MCF 10A (cell line): Measurements from ENCODE around the gene IFNA10. TPM values are rescaled to one million over a fixed set of nuclear protein-coding genes. Genes with fewer than 3 reads are reported as not detected.
"Not testable (repeated sequence)": the region's sequence is repeated elsewhere in the genome, so short reads cannot be mapped to it uniquely, and the experiment has no call there.

Source experiments
- BruUV-seq: library from RNA; stranded (reverse); fragments of 400-500 nt; replicated peaks from 2 replicates; lab custom pipeline; 2021; lab: Mats Ljungman, UMichigan
- CTCF ChIA-PET: fragments of 300-600 bp; sonication (Branson Sonifier 250); formaldehyde crosslinking; extraction: SDS; loops from one replicate; lab custom pipeline; 2021; ENCODE audit warnings: antibody characterized with exemption, inconsistent platforms; lab: Yijun Ruan, JAX
- POLR2A ChIA-PET: fragments of 300-600, 350-650 bp; sonication (Branson Sonifier 250); formaldehyde crosslinking; extraction: SDS; loops from one replicate; lab custom pipeline; 2020; ENCODE audit warnings: antibody characterized with exemption, inconsistent platforms; lab: Yijun Ruan, JAX
- DNase-seq: peaks from one replicate; pipeline ENCODE4 v3.0.0-alpha.2; 2018; ENCODE audit not compliant: unreplicated experiment
- H3K27ac Mint-ChIP-seq: one replicate; pipeline ENCODE4 v1.8.0; 2022; ENCODE audit warnings: mild to moderate bottlenecking, low read depth, mixed read lengths; ENCODE audit not compliant: unreplicated experiment
- H3K27me3 Mint-ChIP-seq: one replicate; pipeline ENCODE4 v1.8.0; 2022; ENCODE audit warnings: mixed read lengths; ENCODE audit not compliant: insufficient read depth, unreplicated experiment
- H3K36me3 Mint-ChIP-seq: one replicate; pipeline ENCODE4 v1.8.0; 2022; ENCODE audit warnings: mild to moderate bottlenecking, moderate library complexity, mixed read lengths; ENCODE audit not compliant: insufficient read depth, unreplicated experiment
- H3K4me1 Mint-ChIP-seq: one replicate; pipeline ENCODE4 v1.8.0; 2022; ENCODE audit warnings: mixed read lengths; ENCODE audit not compliant: insufficient read depth, unreplicated experiment
- H3K4me3 Mint-ChIP-seq: one replicate; pipeline ENCODE4 v1.8.0; 2022; ENCODE audit warnings: mild to moderate bottlenecking, moderate library complexity, mixed read lengths; ENCODE audit not compliant: unreplicated experiment
- H3K9me3 Mint-ChIP-seq: one replicate; pipeline ENCODE4 v1.8.0; 2022; ENCODE audit warnings: mixed read lengths; ENCODE audit not compliant: unreplicated experiment
- intact Hi-C: fragments of 100-400 bp; cut with micrococcal nuclease; formaldehyde crosslinking; loops from 2 replicates; pipeline ENCODE4 v1.14.1; 2022
- total RNA-seq: library from RNA; stranded (reverse); gene quantifications from 2 replicates; pipeline ENCODE4 v1.2.3, GENCODE V29; 2022
- TF ChIP-seq, protein P1 (sequence below): fragments of 200-600 bp; IDR thresholded peaks from one replicate; pipeline ENCODE4 v1.8.0; 2022; ENCODE audit warnings: antibody characterized with exemption, mild to moderate bottlenecking; ENCODE audit not compliant: unreplicated experiment

Gene IFNA10
- total RNA-seq, 1 experiment from 2014 or later, result not detected

DNA sequence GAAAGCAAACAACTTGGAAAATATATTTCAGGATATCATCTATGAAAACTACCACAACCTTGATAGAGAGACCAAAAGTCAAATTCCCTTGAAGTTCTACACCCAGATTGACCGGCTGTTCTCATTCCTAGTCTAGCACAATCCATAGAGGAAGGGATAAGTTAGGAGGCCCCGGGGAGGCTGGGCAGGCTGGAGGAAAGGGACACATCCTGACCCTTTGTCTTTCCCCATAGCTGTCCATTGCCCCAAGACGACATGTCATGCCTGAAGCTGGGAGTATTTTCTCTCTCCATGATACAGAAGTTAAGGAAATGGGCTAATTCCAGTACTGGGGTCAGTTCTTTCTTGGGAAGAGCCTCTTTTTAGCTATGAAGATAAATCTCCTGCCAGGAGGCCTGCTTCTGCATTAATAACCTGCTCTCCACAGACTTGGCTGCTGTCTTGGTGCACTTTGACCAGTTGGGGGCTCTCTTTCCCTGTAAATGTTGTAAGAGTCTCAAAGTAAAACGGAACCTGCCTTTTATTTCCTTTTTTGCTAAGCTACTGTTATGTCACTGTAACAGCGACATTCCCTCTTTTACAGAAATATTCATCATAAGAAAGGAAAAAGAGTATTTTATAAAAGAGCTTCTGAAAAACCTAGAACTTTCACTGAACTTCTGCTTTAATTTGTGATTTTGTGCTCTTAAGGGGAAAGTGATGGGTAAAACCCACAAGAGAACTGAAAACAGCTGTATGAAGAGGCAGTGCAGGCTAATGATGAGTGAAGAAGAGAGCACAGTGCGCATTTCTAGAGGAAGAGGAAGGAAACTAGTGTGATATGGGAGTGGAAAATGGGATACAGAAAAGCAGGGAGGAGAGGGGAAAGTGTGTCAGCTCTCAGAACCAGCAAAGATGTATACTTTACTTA, 11.8 kb downstream of the IFNA10 start:
- CTCF ChIA-PET, result interaction anchor here (0.6 to 1.3 kb wide), 9 partner anchors 12 to 1941 kb away, joined by 3 to 6 read pairs (median 3); no protein-coding TSS in a partner anchor
- BruUV-seq, H3K4me1 Mint-ChIP-seq, H3K36me3 Mint-ChIP-seq, intact Hi-C loops, H3K27ac Mint-ChIP-seq, H3K4me3 Mint-ChIP-seq, H3K9me3 Mint-ChIP-seq, H3K27me3 Mint-ChIP-seq, POLR2A ChIA-PET: not testable (repeated sequence)
- peak; percentile 18 for DNase-seq
- TF ChIP-seq, protein P1, sequence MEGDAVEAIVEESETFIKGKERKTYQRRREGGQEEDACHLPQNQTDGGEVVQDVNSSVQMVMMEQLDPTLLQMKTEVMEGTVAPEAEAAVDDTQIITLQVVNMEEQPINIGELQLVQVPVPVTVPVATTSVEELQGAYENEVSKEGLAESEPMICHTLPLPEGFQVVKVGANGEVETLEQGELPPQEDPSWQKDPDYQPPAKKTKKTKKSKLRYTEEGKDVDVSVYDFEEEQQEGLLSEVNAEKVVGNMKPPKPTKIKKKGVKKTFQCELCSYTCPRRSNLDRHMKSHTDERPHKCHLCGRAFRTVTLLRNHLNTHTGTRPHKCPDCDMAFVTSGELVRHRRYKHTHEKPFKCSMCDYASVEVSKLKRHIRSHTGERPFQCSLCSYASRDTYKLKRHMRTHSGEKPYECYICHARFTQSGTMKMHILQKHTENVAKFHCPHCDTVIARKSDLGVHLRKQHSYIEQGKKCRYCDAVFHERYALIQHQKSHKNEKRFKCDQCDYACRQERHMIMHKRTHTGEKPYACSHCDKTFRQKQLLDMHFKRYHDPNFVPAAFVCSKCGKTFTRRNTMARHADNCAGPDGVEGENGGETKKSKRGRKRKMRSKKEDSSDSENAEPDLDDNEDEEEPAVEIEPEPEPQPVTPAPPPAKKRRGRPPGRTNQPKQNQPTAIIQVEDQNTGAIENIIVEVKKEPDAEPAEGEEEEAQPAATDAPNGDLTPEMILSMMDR, result peak; percentile 40

DNA sequence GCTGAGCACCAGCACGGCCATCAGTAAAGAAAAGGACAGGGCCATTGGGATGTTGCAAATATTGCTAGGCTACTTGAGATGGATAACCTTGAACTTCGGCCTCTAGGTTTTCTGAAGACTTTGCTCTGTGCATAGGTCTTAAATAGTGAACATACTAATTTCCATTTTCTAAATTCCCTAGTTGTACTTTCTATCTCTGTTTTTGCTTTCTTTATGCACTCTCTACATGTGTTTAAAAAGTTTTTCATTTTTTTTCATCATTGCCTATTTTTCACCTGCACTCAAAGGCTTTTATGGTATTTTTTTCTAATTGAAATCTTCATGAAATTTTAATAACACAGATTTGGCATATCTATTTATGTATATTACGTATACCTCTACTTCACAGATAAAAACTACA, 19.5 kb downstream of the IFNA10 start, which contains the start of gene IFNA4:
Gene IFNA4, minus strand, starts transcription at position 101 of the 400 bp plus-strand sequence. Its CDS starts 56 bp downstream, at position 45.
- POLR2A ChIA-PET, result not testable (repeated sequence)
- H3K27me3 Mint-ChIP-seq, result peaks cover 41% of the 10 kb centered on the region

DNA sequence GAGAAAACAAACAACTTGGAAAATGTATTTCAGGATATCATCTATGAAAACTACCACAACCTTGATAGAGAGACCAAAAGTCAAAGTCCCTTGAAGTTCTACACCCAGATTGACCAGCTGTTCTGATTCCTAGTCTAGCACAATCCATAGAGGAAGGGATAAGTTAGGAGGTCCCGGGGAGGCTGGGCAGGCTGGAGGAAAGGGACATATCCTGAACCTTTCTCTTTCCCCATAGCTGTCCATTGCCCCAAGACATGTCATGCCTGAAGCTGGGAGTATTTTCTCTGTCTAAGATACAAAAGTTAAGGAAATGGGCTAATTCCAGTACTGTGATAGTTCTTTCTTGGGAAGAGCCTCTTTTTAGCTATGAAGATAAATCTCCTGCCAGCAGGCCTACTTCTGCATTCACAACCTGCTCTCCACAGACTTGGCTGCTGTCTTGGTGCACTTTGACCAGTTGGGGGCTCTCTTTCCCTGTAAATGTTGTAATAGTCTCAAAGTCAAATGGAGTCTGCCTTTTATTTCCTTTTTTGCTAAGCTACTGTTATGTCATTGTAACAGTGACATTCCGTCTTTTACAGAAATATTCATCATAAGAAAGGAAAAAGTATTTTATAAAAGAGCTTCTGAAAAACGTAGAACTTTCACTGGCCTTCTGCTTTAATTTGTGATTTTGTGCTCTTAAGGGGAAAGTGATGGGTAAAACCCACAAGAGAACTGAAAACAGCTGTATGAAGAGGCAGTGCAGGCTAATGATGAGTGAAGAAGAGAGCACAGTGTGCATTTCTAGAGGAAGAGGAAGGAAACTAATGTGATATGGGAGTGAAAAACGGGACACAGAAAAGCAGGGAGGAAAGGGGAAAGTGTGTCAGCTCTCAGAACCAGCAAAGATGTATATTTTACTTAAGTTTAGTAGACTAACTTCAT, 23.9 kb downstream of the IFNA10 start:
- CTCF ChIA-PET, result interaction anchor here (0.5 to 1.7 kb wide), 8 partner anchors 8 to 1424 kb away, joined by 3 to 6 read pairs (median 3); no protein-coding TSS in a partner anchor
- H3K4me1 Mint-ChIP-seq, H3K9me3 Mint-ChIP-seq, intact Hi-C loops, H3K4me3 Mint-ChIP-seq, H3K27ac Mint-ChIP-seq, BruUV-seq, H3K36me3 Mint-ChIP-seq: not testable (repeated sequence)
- H3K27me3 Mint-ChIP-seq, result peaks cover 29% of the 10 kb centered on the region
- peak; percentile 11 for DNase-seq
- POLR2A ChIA-PET, result interaction anchor here (0.6 kb wide), 1 partner anchor 506 kb away, joined by 3 read pairs; no protein-coding TSS in a partner anchor

More for the DNA sequence above, 19.5 kb downstream of the IFNA10 start, which contains the start of gene IFNA4:
- CTCF ChIA-PET, H3K4me1 Mint-ChIP-seq, H3K36me3 Mint-ChIP-seq, BruUV-seq, DNase-seq, H3K4me3 Mint-ChIP-seq, H3K27ac Mint-ChIP-seq, intact Hi-C loops, H3K9me3 Mint-ChIP-seq: not testable (repeated sequence)

DNA sequence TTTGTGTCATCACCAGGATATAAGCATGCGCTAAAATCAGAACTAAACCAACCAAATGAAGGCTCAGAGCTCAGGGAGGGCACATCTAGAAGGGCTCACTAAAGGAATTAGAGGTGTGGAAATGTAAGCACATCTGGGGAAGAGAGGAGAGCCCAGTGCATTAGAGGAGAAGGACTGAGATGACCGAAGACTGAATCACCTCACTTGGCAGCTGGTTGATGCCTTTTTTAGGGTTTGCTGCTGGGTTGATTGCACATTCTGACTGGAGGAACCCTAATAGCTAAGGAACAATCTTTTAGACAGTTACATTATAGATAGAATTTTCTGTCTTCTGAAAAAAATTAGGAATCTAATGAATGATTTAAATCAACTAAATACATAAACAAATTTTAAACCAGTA, 32.3 kb downstream of the IFNA10 start:
- H3K4me1 Mint-ChIP-seq, result no peaks in the 10 kb centered on the region
- H3K27me3 Mint-ChIP-seq, result peaks cover 56% of the 10 kb centered on the region
- no peak overlapping the region for H3K4me3 Mint-ChIP-seq
- H3K36me3 Mint-ChIP-seq, result no peaks in the 10 kb centered on the region
- no peak overlapping the region for H3K27ac Mint-ChIP-seq
- CTCF ChIA-PET, result interaction anchor here (0.7 to 0.9 kb wide), 3 partner anchors 9 to 915 kb away, joined by 3 read pairs; no protein-coding TSS in a partner anchor
- TF ChIP-seq, protein P1, result no peak
- DNase-seq, result peak; percentile 6
- POLR2A ChIA-PET, result no interaction called here
- intact Hi-C loops, result no loop called here
- H3K9me3 Mint-ChIP-seq, result no peaks in the 10 kb centered on the region
- no TSS peak for BruUV-seq
